HG03280 (cell line): ENCODE data around the gene ZBTB48.
"Not testable (repeated sequence)": the region's sequence is repeated elsewhere in the genome, so short reads cannot be mapped to it uniquely, and the experiment has no call there.

Source experiments
- ATAC-seq: cut with Tn5 transposase; IDR thresholded peaks from one replicate; pipeline ENCODE4 v1.9.1; 2021; ENCODE audit warnings: mild to moderate bottlenecking, moderate library complexity; ENCODE audit not compliant: unreplicated experiment

Gene ZBTB48

GRCh38 chr1:6631058-6631457 is 51.3 kb downstream of the ZBTB48 start:
- ATAC-seq = no peak

GRCh38 chr1:6632588-6633514 is 53.1 kb downstream of the ZBTB48 start:
- no peak for ATAC-seq

- no peak for ATAC-seq
Observed at GRCh38 chr1:6634371-6635052, 54.7 kb downstream of the ZBTB48 start.

- ATAC-seq = no peak
Observed at GRCh38 chr1:6635161-6635909, 55.5 kb downstream of the ZBTB48 start.

GRCh38 chr1:6635910-6636760 is 56.3 kb downstream of the ZBTB48 start:
- no peak for ATAC-seq

GRCh38 chr1:6636778-6637177 is 57.0 kb downstream of the ZBTB48 start:
- ATAC-seq = not testable (repeated sequence)

- ATAC-seq = no peak
Observed at GRCh38 chr1:6637770-6638169, 58.0 kb downstream of the ZBTB48 start.

- no peak for ATAC-seq
Observed at GRCh38 chr1:6638226-6638625, 58.4 kb downstream of the ZBTB48 start.
